ENCODE results near the gene RRP15. TPM values are rescaled to one million over a fixed set of nuclear protein-coding genes. Genes with fewer than 3 reads are reported as not detected.

The RRP15 gene
- total RNA-seq, 1 donor from 2014 or later: 1.9 TPM

DNA sequence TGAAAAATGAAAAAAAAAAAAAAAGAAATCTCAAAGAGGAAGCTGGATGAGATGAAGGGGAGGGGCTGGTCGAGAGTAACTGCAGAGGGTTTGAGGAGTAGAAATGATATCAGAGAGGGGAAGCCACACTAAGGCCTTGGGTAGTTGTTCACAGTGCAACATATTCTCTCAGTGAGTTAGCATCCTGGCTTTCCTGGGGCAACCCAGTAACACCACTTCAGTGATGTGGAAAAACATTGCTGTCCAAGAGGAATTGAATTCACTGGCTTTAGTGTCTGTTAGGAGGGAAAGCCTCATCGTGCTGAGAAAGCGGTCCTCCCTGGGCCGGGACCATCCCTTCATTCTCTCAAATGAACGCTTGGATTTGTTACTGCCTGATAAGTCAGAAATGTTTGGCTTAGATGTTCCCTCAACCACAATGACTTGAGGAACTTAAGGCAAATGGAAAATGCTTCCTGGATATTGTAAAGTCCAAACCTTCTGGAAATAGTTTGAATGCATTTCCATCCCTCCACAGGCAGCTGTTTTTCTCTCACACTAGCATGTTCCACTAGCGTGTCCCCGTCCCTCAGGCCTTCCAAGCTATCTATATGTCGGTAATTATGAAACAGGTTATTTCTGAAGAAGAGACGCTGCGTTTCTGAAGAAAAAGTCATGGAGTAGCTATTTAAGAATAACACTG, 72.3 kb downstream of the RRP15 start:
- peak overlapping the region; percentile 62 to 69 for H3K27ac ChIP-seq
- DNase-seq (ENCODE audit: low spot score in 2 of 2): no peak
- H3K9me3 ChIP-seq: no peaks in the 10 kb centered on the region
- peaks cover 5 to 11% of the 10 kb centered on the region in 2 donors for H3K4me1 ChIP-seq
- peak overlapping the region; percentile 16 to 34 for H3K4me3 ChIP-seq
- intact Hi-C loops (cut with DNase I): no loop called here
- no peaks in the 10 kb centered on the region for H3K27me3 ChIP-seq
- no peak for TF ChIP-seq CTCF (IDR thresholded peaks at IDR 0.05)
- H3K36me3 ChIP-seq: no peaks in the 10 kb centered on the region

DNA sequence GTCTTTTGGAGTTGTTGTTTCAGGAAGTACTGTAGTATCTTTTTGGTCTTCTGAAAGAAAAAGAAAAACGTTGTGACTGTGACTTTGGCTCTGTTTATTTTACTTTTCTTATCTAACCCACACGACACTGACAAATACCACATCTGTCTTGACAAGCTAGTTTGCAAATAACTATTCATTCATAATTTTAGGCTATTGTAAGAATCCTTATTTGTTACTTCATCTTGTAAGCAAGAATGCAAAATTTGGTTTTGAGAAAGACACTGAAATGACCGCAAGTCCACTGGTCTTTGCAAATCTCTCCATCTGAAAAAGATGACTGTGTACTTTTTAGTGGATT, 72.8 kb downstream of the RRP15 start:
- Histone ChIP-seq H3K4me1 (peaks cover 5 to 11% of the 10 kb centered on the region in 2 donors), H3K27ac (peak overlapping the region; percentile 62 to 69), H3K27me3 (no peaks in the 10 kb centered on the region), H3K9me3 (no peaks in the 10 kb centered on the region), H3K4me3 (peak overlapping the region in 1 of 2 donors; percentile 34), H3K36me3 (no peaks in the 10 kb centered on the region)
- intact Hi-C loops (cut with DNase I): no loop called here
- DNase-seq (ENCODE audit: low spot score in 2 of 2): no peak
- TF ChIP-seq CTCF (IDR thresholded peaks at IDR 0.05): no peak

- no peaks in the 10 kb centered on the region for H3K27me3 ChIP-seq
- intact Hi-C loops (cut with DNase I): loop anchor here (1.0 kb wide), 1 partner anchor 160 kb away; no protein-coding TSS in a partner anchor
- no peaks in the 10 kb centered on the region for H3K36me3 ChIP-seq
- H3K27ac ChIP-seq: no peak overlapping the region
- H3K4me3 ChIP-seq: no peak overlapping the region
- no peaks in the 10 kb centered on the region for H3K9me3 ChIP-seq
- peaks cover 17 to 30% of the 10 kb centered on the region in 2 donors for H3K4me1 ChIP-seq
- peak in 2 of 3 experiments; percentile 32 to 61 for TF ChIP-seq CTCF (IDR thresholded peaks at IDR 0.05)
- DNase-seq (ENCODE audit: low spot score in 2 of 2): no peak
These were observed 76.4 kb downstream of the RRP15 start for GRCh38 chr1:218361298-218362065.

DNA sequence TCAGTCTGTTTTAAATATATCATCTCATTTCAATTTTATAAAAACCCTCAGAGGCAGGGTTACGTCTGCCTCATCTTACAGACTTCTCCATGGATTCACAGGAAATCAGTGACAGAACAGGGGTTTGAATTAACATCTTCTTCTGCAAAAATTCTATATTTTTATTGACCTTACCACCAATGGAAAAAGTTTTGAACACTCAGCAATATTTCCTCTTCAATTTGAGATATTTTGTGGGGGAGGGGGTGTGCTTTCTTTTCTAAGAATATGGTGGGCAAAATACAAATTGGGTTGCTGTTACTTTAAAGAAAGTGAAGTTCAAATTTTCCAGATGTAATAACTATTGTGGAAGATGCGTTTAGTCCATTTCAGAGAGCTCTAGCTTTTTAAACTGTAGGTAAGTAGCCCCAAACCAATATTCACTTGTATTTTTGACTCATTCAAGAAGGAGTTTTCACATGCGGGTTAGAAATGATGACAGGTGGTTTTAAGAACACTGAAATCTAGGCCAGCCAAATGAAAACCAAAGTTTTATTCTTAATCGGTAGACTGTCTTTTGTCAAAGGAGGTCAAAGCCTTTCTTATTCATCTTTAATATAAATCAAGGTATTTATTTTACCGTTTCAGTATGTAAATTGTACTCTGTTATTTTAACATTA, 77.5 kb downstream of the RRP15 start:
- Histone ChIP-seq H3K4me3 (no peak overlapping the region), H3K36me3 (no peaks in the 10 kb centered on the region), H3K4me1 (peaks cover 12 to 20% of the 10 kb centered on the region in 2 donors), H3K27me3 (no peaks in the 10 kb centered on the region), H3K9me3 (no peaks in the 10 kb centered on the region), H3K27ac (peak overlapping the region in 1 of 2 donors; percentile 80)
- intact Hi-C loops (cut with DNase I): no loop called here
- TF ChIP-seq CTCF (IDR thresholded peaks at IDR 0.05): no peak
- no peak for DNase-seq (ENCODE audit: low spot score in 2 of 2)

- no peak for DNase-seq (ENCODE audit: low spot score in 2 of 2)
- no peaks in the 10 kb centered on the region for H3K9me3 ChIP-seq
- intact Hi-C loops (cut with DNase I): no loop called here
- no peaks in the 10 kb centered on the region for H3K27me3 ChIP-seq
- peak overlapping the region; percentile 46 to 80 for H3K27ac ChIP-seq
- peaks cover 12 to 20% of the 10 kb centered on the region in 2 donors for H3K4me1 ChIP-seq
- TF ChIP-seq CTCF (IDR thresholded peaks at IDR 0.05): no peak
- no peak overlapping the region for H3K4me3 ChIP-seq
- H3K36me3 ChIP-seq: no peaks in the 10 kb centered on the region
These were observed 78.0 kb downstream of the RRP15 start for GRCh38 chr1:218363141-218363540.
